8988T (cell line): ENCODE data around the gene SFXN2.
"Not testable (repeated sequence)": the region's sequence is repeated elsewhere in the genome, so short reads cannot be mapped to it uniquely, and the experiment has no call there.

Source experiments
- DNase-seq: peaks from one replicate; pipeline ENCODE4 v3.0.0; 2011

Gene SFXN2, protein sequence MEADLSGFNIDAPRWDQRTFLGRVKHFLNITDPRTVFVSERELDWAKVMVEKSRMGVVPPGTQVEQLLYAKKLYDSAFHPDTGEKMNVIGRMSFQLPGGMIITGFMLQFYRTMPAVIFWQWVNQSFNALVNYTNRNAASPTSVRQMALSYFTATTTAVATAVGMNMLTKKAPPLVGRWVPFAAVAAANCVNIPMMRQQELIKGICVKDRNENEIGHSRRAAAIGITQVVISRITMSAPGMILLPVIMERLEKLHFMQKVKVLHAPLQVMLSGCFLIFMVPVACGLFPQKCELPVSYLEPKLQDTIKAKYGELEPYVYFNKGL

DNA sequence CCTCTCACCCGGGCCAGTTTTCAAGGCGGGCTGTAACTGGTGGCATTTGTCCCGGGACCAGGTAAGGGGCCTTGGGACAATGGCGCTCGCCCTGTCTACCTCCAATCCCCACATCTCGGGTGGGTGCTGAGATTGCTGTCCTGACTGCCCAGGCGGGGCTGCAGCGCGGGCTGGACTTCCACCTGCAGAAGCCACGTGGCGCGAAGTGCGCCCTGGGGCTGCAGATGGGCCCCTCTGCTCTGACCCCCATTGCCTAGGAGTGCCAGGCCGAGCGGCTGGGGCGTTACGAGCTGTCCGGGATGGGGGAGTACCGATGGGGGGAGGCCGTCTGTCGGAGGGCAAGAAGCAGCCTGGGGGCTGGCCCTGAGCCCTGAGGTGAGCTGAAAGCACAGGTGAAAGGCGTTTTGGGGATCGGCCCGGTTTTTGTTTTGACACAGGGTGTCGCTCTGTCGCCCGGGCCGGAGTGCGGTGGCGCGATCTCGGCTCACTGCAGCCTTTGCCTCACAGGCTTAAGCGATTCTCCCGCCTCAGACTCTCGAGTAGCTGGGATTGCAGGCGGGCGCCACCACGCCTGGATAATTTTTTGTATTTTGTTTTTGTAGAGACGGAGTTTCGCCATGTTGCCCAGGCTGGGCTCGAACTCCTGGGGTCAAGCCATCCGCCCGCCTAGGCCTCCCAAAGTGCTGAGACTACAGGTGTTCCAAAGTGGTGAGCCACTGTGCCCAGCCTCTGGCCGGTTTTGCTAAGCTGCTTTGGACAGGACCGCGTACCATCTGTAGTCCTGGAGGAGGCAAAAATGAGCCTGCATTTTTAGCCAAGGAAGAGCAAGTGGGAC, at the start of gene SFXN2:
Gene SFXN2, plus strand, starts transcription at position 16 of the 835 bp plus-strand sequence. CDS start 12,001 bp downstream, outside the sequence.
- DNase-seq = no peak

DNA sequence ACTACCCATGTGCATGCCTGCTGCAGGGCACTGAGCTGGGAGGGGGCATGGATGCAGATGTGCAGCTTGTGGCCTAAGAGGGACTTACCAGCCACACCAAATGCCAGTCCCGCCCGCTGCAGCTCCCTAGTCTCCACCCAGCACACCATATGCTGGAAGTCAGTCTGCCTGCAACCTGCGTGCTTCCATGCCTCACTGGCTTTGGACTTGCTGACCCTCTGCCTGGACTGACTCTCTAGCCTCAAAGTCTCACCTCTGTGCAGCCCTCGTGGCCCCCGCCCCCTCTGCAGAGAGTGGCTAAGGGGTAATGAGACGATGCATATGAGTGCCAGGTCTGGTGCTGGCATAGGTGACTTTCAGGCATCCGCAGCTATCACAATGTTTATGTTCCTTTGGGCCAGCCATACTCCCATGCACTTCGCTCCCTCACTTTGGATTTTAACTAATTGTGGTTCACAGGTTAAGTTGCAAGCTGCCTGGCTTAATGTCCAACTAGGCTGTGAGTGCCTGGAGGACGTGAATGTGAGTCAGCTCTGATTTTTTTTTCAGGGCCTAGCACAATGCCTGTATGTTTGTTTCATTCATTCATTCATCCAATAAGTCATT, 48.4 kb upstream of the SFXN2 start:
- DNase-seq = peak; percentile 18

DNA sequence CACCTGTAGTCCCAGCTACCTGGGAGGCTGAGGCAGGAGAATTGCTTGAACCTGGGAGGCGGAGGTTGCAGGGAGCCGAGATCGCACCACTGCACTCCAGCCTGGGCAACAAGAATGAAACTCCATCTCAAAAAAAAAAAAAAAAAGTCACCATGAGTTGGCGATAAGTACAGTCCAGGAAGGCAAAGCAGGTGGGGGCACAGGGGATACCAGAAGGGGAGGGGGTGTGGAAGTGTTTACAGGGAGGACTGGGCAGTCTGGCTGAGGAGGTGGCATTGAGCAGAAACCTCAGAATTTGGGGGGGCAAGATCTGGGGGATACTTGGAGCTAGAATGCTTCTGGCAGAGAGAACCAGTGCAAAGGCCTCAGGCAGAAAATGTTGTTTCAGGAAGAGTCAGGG, 47.0 kb upstream of the SFXN2 start:
- DNase-seq = not testable (repeated sequence)

DNA sequence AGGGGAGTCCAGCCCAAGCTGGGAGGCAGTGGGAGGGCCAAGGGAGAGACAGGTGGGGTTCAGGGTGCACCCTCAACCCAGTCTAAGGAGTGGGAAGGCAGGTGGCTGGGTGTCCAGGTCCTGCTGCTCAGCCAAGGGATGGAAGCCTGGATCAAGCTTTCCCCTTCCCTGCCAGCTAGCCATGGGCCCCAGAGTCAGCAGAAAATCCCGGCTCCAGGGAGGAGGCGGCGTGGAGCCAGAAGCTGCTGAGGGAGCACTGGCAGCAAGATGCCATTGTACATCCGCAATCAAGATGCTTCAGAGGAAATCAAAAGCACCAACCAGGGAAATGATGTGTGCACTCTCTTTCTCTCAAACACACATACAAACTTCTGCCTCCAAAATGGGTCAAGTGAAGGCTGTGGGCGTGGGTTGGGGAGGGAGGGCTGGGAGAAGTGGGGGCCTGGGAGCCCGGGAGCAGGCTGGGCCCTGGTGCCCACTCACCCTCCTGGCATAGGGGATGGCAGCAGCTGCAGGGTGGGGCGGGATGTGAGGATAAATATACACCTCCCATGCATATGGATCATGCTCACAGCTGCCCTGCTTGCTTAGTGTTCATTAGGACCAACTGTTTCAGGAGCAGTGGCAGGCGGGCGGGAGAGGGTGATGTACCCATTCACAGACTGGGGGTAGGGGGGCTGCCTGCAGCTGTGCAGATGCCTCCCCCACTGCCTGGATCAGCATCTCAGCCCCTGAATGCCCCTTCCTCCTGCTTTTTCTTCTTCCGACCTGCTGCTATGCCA, 45.9 kb upstream of the SFXN2 start:
- DNase-seq = peak; percentile 16

DNA sequence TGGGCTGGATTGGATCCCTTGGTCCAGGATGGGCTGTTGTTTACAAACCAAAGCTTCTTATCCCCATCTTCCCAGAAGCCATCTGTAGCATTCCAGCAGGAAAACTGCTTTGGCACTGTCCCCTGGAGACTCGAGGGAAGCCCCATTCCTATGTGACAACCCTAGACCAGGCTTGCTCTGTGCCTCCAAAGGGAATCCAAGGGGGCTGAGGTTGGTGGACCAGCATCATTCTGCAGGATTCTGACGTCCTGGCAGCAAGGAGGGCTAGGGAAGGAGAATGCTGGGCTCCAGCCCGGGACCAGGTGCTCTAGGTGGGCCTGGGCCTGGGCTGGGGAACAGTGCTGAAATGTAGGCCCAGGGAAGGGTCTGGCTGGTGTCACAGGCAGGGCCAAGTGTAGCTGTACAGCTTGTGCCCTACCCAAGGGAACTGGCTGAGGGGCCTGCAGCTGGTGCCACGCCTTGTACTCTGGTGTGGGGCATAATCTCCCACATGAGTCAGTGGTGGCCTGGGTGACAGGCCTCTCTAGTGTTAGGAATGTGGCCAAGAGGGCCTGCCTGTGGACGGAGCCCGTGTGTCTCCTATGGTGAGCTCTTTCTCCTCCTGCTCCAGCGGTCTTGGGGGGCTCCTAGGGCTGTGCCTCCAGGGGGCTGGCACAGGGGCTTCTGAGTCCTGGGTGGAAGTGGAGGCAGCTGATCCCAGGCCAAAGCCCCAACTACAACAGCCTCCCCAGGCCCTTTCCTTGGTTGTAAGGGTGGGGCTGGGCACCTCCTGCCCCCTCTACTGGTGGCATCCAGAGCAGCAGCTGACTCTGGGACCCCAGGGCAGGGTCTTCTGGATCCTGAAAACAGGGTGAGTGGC, 45.0 kb upstream of the SFXN2 start:
- peak; percentile 67 for DNase-seq

DNA sequence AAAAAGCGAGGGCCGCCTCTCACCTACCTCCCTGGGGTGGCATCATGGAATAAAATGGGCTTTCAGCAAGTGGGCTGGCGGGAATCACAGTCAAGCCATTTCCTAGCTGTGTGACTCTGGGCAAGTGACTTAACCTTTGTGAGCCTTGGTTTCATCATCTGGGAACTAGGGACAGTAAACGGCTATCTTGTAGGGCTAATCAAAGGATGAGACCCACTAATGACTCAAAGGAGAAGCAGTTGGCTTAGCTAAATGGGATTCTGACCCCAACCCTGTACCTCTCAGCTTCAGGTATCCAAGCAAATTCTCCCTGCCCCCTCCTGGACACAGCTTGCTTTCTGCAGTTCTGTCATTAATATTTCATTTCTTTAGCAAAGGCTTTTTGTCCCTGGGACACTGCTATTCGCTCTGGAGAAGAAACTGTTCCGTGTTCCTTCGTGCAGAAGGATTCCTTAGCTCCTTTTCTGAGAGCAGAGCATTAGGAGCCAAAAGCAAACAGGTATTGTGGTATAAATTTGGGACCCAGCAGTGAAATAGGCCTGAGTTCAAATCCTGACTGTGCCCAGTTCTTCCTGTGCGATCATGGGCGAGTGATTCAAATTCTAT, 44.3 kb upstream of the SFXN2 start:
- no peak for DNase-seq

DNA sequence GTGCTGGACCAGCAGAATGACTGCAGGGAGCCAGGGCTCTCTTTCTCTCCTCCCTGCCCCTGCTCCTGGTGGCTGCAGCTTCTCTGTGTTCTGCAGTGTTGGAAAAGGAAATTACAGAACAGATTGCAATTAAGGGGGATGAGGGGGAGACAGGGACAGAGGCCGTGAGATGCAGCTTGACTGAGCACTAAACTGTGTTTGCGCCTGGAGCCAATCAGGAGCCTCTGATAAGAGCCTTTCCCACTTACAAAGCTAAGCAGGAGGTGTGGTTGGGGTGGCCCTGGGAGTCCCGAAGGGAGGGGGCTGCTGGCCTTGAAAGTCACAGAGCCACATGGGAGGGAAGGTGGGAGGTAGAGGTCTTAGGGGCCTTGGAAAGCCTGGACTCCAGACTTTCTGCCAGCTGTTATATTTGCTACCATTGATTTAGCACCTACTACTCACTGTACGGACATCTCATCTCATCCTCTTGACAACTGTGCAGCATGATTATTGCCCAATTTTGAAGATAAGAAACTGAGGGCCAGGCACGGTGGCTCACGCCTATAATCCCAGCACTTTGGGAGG, 43.5 kb upstream of the SFXN2 start:
- DNase-seq = no peak

DNA sequence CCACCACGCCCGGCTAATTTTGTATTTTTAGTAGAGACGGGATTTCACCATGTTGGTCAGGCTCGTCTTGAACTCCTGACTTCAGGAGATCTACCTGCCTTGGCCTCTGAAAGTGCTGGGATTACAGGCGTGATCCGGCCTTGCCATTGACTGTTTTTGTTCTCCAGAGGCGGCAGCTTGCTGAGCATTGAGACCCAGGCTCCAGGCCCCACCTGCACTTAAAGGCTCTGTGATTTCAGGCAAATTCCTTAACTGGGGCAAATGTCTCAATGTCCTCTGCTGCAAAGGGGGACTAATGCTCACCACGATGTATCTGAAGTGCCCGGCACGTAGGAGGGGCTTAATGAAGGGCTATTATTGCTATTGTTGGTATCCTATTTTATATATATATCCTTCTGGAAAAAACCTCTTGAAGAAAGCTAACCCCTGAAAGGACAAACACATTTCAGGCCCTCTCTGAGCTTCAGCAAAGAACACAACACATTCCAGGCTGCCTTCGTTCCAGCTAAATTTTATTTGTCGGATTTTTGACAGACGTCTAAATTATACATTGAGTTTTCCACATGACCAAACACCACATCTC, 41.1 kb upstream of the SFXN2 start:
- DNase-seq = no peak

DNA sequence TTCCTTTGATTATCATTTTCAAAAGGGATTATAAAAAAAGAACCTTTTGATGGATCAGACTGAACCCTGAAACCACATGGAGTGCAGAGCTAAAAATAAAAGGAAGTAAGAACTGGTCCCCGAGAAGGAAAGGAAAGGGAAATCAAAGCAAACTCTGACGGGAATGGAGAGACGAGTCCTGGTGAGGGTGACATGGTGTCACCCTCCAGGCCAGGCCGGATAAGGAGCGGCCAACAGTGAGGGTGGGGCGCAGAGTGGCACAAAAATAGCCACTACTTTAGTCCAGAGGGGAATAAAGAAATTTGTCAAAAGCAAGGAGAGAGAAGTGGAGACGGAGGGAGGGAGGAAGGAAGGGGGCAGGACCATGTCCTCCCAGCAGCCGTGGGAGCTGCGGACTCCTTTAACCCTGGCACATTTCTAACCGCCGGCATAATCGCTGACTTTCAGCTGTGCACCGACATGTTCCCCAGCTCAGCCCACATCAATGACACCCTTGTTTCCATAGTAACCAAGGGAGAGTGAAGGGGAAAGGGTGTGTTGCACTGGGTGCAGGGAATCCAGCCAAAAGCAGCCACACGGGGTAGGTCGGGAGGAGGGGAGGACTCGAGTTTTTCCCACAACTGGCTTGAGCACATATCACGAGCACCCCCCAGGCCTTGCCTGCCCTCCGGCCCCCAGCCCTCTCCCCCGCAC, 40.5 kb upstream of the SFXN2 start:
- no peak for DNase-seq

DNA sequence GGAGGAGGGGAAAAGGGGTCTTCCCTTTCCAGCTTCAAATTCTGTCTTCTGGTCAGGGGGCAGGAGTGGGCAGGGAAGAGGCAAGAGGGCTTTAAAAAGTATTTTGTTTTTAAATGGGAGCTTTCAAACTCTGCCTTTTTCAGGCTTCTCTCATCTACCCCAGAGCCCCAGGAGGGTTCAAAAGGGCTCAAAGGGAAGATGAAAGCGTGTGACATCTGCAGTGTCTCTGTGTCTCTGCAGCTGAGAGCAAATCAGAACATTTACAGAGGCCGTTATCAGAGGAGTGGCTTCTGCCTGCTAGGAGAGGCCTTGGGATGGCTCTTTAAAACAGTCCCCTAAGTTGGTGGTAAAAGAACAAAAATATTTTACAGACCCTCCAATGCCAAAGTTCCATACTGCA, 39.9 kb upstream of the SFXN2 start:
- no peak for DNase-seq

DNA sequence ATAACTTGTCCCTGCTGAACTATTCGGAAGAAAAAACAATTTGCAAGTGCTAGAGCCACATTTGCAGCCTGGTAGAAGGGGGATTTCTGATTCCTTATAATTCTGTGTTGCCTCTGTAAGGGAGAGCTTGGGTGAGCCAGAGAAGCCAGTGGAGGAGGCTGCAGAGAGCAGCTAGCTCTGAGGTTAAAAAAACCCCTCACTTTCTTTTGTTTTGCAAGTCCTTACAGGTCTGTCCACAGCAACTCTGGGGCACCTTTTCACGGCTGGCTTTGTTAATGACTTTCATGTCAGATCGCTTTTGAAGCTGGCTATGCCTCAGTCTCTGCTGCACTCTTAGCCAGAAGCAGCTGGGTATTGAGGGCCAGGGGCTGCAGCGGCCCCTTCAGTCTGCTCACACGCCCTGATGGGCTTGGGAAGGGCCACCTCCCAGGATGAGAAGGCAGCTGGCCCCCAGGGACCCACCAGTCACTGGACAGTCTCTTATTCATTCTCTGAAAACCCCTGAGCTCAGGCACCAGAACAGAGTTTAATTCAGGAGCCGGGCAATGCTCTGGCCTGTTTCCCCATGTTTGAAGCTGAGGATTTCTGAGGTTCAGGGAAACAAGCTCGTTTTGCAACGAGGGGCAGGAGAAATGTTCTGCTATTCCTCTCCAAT, 39.3 kb upstream of the SFXN2 start:
- no peak for DNase-seq

DNA sequence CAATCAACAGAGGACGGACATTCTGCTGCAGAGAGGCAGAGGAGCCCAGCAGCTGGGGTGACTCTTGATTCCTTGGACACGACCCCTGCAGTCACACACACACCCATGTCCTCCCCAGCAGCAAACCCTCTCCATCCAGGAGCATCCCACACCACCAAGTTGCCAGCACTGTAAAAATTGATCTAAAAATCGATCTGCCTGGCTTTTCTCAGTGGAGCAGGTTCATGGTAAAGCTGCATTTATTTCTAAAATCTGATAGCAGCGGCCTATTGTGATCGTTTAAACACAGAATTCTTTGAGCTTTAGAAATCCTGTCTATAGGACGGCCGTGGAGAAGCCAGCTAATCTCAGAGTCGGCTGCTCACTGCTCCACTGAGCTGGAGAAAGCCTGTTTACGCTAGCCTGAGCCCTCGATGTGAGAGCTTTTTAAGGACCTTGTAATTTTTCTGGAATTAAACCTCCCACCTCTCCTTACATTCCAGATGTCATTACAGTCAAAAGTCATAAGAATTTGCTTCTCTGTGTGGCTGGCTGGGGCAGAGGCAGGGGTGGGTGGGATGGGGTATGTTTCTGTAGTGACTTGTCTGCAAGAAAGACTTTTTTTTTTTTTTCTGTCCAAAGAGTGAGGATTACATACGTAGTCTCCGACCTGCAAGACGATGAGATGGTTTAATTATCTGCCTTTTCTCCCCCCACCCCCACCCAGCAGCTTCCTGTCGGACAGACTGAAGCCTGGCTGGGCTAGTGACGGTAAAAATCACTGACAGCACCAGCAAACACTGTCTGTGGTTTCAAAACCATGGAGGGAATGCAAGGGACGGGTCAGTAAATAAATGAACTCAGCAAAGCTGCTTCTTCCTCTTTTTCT, 38.5 kb upstream of the SFXN2 start:
- DNase-seq = no peak

DNA sequence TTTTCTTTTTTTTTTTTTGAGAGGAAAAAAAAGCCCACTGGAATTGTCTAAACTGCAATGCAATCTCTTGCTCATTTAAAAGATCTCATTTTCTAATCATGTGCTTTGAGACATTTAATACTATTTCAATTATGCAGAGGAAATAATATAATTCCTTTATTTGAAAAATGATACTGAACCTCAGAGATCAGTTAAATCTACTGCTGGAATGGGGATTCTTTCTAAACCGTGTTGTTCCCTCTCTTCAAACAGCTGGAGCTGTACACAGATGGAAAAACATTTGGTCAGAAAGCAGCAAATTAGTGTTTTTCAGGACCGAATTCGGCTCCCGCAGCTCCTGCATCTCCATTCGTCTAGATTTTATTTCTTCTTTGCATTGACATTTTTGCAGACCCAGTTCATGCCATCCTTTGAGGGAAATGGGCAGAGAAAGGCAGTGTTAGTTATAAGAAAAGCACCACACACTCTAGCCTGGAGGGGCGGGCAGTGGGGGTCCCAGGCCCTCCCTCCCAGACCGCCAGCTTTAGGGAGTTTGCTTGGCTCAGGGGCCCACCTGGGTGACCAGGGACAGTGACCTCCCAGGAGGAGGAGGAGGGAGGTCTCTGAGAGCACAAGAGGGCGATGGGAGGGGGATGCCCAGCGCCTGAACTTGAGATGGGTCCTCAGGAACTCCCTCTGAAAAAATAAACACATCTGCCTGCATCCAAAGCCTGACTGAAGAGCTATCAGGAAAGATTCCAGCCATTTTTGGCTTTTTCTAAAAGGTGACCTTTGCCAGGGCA, 37.7 kb upstream of the SFXN2 start:
- no peak for DNase-seq

DNA sequence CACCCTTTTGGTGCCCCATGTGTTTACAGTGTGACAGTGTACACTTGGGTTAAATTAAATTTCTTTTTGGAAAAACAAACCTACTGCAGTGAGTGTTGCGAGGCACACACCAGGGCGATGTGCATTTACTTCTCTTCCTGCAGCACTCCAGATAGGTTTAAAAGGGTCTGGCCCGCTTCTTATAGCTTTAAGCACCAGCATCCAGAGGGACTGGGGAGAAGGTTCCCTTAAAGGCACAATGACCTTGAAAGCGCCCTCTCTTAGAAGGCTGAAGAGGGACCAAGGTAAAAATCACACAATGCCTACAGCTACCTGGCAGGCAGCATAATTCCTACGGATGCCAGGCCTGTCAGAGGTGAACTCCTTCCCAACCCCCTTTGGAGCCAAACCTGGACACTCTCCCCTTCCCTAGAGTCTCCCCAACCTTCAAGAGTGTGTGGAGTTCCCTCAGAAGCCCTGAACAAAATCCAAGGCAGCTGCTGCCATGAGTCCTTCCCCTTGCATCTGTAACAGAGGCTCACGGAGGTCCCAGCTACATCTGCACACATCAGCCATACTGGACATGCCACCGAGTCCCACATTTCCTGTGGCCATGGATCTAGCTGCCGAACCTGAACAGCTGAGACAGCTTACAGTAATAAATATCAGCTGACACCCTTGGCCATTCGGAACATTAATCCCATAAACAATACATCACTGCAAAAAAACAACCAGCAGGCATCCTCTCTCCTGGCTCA, 36.9 kb upstream of the SFXN2 start:
- DNase-seq = no peak

DNA sequence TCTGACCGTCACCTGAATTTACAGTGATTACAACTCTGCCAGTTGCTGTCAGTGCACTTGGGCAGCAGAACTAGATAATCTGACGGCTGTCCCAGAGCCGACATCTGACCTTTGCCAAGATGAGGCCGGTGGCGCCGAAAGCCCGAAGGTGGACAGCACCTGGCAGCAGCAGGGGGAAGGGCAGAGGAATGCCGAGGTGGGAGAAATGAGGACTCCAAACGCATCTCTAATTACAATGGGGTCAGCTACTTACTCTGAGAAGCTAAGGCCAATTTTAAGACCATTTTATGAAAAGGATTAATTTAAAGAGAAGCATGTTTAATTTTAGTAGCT, 36.4 kb upstream of the SFXN2 start:
- no peak for DNase-seq

DNA sequence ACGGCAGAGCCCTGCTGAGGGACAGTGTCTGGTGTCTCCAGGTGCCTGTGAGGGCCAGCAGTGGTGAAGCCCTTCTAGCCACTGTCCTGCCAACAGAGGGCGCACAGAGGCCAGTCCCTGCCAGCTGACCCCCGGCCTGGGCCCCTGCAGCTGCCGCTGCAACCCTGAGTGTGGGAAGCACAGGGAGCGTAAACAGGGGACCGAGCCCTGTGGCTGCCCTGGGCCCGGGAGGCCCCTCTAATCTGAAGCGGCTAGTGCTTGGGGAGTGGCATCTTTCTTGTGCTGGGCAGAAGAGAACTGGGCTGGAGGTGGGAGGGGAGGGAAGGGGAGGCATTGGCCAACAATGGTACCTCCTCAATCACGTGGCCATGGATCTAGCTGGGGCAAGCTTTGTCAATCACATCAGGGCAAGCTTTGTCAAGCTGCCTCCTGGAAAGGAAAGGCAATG, 35.6 kb upstream of the SFXN2 start:
- DNase-seq = no peak

DNA sequence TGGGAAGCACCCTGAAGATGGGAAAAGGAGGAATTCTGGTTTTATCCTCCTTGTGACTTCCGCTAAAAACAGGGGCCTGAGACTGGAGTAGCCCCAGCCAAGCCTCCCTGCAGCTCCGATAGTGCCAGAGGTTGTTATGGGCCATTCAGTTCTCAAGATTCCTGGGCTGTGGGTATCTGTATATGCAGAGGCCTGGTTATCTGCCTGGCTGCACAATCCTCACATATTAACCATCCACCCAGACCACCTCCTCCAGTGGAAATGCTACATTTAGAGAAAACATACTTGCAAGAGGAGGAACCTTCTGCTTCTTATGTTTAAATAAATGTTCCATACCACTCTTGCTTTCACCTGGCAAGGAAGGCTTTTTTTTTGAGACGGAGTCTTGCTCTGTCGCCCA, 34.8 kb upstream of the SFXN2 start:
- DNase-seq = no peak
